NCI-H446 treated with DMSO at 0.1 percent for 48 hours (cell line): ENCODE results near the gene CEACAM6.

ENCODE experiments used
- DNase-seq: peaks from one replicate; lab custom pipeline; 2025; lab: John Stamatoyannopoulos, UW

CEACAM6 gene

GRCh38 chr19:41796901-41797300 lies 41.6 kb downstream of the CEACAM6 start:
- DNase-seq: no peak

DNA sequence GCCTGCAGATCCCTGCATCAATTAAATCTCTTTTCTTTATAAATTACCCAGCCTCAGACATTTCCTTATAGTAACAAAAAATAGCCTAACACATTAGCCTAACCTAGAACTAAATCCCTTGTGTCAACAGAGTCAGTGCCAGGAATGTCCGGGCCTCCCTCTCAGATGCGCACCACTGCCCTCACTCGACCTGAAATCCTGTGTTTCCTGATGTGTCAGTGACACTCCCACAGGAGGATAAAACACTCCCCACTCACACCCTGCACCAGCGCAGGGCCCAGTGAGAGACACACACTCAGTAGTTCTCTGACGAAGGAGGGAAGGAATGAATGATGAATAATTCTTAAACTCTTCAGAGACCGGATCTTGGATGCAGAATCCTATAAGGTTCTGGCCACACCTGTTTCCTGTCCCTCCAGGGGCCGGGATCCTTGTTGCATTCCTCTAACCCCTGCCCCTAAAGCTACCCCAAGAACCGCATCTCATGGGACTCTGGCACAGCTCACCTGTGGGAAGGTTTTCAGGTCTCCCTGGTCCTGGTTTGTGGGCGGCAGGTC lies 44.2 kb downstream of the CEACAM6 start:
- DNase-seq: no peak

DNA sequence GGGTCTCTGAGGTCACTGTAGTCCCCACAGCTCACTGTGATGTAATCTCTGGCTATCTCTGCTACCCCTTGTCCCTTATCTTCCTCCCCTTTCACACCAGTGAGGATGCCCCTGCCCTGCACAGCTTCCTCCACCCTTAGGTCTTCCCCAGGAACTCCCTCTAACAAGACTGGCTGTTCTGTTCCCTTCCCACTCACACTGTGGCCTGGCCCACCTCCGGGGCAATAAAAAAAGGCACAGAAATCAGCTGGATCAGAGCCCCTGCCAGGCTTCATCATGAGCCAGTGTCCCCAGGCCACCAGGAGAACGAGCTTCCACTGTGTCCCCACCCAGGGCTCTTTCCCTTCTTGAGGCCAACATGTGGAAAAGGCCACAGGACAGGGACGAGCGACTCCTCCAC lies 45.7 kb downstream of the CEACAM6 start:
- DNase-seq: no peak

- DNase-seq: no peak
These were observed 46.5 kb downstream of the CEACAM6 start for GRCh38 chr19:41801792-41802211.

DNA sequence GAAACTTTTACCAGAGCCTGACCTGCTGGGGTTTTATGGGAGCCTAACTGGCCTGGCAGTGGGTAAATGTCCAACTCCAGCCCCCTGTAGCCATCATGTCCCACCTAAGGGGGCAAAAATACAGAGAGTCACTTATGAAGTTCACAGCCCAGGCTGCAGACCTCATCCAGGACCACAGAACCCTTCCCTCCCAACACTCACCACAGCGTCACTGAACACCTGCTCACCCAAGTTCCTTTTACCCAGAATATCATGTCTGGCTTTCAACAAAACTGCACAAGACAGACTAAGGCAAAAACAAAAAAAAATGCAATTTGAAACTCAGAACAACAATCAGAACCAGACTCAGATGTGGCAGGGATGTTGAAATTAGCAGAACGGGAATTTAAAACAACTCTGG lies 47.4 kb downstream of the CEACAM6 start:
- no peak for DNase-seq

- no peak for DNase-seq
These were observed 49.0 kb downstream of the CEACAM6 start for GRCh38 chr19:41804336-41804735.

DNA sequence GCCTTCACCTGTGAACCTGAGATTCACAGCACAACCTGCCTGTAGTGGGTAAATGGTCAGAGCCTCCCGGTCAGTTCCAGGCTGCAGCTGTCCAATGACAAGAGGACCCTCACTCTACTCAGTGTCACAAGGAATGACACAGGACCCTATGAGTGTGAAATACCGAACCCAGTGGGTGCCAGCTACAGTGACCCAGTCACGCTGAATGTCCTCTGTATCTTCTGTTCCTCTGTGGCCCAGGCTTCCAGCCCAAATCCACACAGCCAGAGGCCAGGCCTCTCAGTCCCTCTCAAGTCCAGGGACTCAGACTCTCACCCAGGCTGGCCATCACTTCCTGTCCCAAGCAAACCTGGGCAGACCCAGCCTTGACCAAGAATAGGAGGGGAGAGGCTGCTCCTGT lies 51.8 kb downstream of the CEACAM6 start:
- no peak for DNase-seq

DNA sequence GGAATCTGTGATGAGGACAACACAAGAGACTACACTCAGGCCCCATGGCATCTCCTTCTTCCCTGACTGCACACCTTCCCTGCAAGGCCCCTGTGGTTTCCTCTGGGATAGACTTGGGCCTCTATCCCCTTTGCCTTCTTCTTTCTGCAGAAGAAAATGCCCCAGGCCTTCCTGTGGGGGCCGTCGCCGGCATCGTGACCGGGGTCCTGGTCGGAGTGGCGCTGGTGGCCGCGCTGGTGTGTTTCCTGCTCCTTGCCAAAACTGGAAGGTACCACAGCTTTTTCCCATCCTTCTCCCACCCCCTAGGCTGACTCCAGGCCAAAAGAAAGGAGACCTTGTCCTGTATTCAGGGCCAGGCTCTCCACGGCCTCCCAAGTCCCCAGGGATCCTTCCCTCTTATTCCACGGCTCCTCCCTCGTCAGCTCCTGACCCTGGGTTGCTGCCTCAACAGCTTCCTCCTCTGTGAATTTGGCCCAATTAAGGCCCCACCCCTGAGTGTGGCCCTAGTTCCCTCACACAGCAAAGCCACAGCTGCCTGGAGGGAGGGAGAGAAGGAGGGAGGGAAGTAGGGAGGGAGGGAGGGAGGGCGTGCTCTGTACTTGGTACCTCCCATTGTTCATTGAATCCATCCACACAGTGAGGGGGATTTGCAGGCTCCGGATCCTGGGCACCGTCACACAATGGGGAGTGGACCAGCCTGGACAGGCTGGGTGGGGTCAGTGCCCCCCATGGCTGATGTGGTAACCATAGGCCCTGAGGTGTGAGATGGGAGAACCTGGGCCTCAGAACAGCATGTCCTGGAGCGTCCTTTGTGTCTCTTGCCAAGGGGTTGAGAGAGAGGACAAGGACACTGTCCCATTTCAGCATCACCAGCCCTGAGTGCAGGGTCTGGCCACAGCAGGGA lies 53.6 kb downstream of the CEACAM6 start:
- no peak for DNase-seq

DNA sequence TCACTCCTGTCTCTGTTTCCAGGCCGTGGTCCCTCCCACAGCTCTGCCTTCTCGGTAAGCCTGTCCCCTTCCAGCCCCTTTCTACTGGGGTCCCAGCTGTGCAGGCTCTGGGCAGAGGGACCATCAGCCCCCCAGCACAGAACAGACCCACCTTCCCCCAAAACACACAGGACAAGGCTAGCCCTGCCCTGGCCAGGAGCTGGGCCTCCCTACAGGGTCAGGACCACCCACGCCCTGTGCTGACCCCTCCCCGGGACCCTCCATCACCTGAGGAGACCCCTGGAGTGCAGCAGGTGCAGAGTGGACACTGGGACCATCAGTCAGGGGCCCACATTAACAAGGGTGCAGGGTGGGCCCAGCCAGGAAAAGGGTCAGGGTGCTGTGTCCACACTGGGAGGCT lies 55.0 kb downstream of the CEACAM6 start:
- DNase-seq: no peak

GRCh38 chr19:41811036-41811435 lies 55.7 kb downstream of the CEACAM6 start:
- no peak for DNase-seq

DNA sequence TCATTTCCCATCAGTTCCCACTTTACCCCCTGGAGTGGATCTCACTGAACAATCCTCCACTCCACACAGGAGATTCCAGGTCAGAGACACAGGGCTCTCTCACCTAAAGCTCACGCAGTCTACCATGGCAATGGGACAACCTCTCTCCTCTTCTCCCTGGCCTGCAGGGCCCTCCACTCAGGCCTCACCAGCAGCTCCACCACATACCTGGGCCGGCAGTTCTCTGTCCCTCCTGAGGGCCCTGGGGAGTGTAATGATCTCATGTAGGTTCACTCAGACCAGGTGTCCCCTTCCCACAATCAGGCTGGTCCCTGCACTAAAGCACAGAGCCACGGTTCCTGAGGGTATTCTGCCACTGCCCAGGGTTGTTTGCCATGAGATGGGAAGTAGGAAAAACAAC lies 56.7 kb downstream of the CEACAM6 start:
- DNase-seq: no peak

DNA sequence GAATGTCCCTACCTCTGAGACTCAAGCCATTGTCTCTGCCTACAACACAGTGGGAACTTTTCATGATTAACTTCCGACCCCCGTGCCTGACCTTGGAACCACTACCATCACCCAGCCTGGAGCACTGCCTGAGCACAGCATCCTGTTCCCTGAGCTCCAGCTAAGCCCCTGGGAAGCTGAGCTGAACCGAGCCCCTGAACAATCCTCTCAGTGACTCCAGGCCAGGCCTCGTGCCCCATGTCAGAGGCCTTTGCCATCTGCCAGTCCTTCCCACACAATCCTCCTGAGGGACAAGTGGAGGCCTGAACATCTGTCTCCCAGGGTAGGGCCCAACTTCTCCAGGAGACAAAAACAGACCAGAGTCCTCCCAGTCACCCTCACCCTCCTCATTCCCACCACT lies 58.6 kb downstream of the CEACAM6 start:
- no peak for DNase-seq

DNA sequence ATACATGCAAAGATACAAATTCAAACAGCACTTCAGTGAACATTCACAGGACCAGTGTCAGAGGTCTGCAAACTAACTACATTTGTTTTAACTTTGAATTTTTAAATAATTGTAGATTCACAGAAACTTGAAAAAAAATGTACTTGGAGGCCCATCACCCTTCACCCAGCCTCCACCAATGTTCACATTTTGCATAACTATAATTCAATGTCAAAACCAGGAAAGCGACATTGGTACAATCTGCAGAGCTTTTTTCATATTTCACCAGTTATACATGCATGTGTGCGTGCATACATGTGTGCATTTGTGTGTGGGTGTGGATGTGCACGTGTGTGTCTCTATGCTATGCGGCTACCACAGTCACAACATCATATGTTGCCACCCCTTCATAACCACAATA lies 60.0 kb downstream of the CEACAM6 start:
- no peak for DNase-seq

GRCh38 chr19:41816761-41817160 lies 61.4 kb downstream of the CEACAM6 start:
- DNase-seq: no peak

GRCh38 chr19:41821003-41821735 lies 65.8 kb downstream of the CEACAM6 start:
- DNase-seq: no peak
